ENCODE measurements around the gene TRMT5. TPM values are rescaled to one million over a fixed set of nuclear protein-coding genes. Genes with fewer than 3 reads are reported as not detected.

TRMT5 gene
- total RNA-seq, 1 donor from 2014 or later = 10.6 TPM

DNA sequence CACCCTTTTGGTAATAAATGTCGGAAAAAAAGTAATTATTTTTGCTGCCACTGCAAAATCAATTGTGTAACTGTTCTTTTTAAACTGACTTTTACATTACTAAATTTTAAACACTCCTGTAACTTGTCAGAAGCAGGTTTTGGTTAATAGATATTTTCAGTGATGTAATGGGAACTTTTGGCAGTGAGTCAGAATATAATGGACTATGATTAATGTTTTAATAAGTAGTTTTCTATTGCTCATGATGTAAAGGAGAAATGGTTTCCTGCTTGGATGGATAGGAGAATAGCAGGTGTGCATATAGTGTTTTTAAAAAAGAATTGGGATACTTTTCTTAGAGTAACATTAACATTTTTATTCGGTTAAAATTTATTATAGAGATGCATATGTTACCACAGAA, 58.8 kb downstream of the TRMT5 start:
- Histone ChIP-seq H3K27me3 (ENCODE audit: low read depth) (no peaks in the 10 kb centered on the region), H3K27ac (no peak overlapping the region), H3K9me3 (no peaks in the 10 kb centered on the region), H3K4me1 (no peaks in the 10 kb centered on the region), H3K36me3 (no peaks in the 10 kb centered on the region), H3K4me3 (no peak overlapping the region)
- no peak for DNase-seq
- TF ChIP-seq, protein P1, sequence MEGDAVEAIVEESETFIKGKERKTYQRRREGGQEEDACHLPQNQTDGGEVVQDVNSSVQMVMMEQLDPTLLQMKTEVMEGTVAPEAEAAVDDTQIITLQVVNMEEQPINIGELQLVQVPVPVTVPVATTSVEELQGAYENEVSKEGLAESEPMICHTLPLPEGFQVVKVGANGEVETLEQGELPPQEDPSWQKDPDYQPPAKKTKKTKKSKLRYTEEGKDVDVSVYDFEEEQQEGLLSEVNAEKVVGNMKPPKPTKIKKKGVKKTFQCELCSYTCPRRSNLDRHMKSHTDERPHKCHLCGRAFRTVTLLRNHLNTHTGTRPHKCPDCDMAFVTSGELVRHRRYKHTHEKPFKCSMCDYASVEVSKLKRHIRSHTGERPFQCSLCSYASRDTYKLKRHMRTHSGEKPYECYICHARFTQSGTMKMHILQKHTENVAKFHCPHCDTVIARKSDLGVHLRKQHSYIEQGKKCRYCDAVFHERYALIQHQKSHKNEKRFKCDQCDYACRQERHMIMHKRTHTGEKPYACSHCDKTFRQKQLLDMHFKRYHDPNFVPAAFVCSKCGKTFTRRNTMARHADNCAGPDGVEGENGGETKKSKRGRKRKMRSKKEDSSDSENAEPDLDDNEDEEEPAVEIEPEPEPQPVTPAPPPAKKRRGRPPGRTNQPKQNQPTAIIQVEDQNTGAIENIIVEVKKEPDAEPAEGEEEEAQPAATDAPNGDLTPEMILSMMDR (IDR thresholded peaks at IDR 0.05) = no peak
- ATAC-seq = no peak
- intact Hi-C loops (cut with DNase I) = no loop called here

Other genes with a start within 250 kb of the TRMT5 start
- gene MNAT1, start 246.3 kb downstream of the TRMT5 start, total RNA-seq = 21.5 TPM
- gene SLC38A6, start 166 bp upstream of the TRMT5 start, total RNA-seq = 28.3 TPM